Vagina (tissue), 2 donors: ENCODE measurements around the gene RAB11FIP4.

Experiments
- CTCF ChIP-seq, 3 experiments: fragments of 450-650 bp in 2 of 3; fragments of 200-600 bp in 1 of 3; sonication (generic) in 1 of 3; IDR thresholded peaks; one replicate each; pipeline ENCODE4 v1.5.1; 2017 to 2019; ENCODE audit warnings: antibody characterized with exemption in 3 of 3, mild to moderate bottlenecking in 2 of 3, moderate library complexity in 2 of 3
- POLR2A ChIP-seq, 2 donors: fragments of 450-650 bp; IDR thresholded peaks; one replicate each; pipeline ENCODE4 v1.6.1; 2017; ENCODE audit warnings: antibody characterized with exemption in 2 of 2, mild to moderate bottlenecking in 2 of 2, moderate library complexity in 2 of 2

- TF ChIP-seq CTCF (IDR thresholded peaks at IDR 0.05) (no peak), POLR2A (IDR thresholded peaks at IDR 0.05) (no peak)
These were observed 33.6 kb upstream of the RAB11FIP4 start for GRCh38 chr17:31357839-31358394.
